ENCODE measurements around the gene GHRH.

Gene GHRH

GRCh38 chr20:37291724-37292126 lies 30.1 kb upstream of the GHRH start:
- no peak for DNase-seq (ENCODE audit: low read depth in 2 of 3, low spot score in 1 of 3)

DNA sequence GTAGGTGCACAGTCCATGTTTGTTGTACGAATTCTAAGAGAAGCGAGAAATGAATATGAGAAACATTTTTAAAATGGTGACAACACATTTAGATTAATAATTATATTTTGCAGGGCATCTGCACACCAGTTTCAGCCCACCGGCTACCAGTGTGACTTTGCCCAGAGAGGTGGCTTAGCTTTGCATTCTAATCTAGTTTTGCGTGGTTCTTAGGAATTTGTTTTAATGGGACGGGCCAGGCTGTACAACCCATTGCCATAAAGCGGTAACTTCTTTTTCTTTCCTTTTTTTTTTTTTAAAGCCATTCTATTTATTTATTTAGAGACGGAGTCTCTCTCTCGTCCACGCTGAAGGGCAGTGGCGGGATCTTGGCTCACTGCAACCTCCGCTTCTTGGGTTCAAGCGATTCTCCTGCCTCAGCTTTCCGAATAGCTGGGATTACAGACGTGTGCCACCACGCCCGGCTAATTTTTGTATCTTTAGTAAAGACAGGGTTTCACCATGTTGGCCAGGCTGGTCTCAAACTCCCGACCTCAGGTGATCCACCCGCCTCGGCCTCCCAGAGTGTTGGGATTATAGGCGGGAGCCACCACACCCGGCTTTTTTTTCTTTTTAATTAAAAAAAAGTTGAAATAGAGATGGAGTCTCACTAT lies 28.7 kb upstream of the GHRH start:
- no peak for DNase-seq (ENCODE audit: low read depth in 2 of 3, low spot score in 1 of 3)

GRCh38 chr20:37288091-37288490 lies 26.5 kb upstream of the GHRH start:
- no peak for DNase-seq (ENCODE audit: low read depth in 2 of 3, low spot score in 1 of 3)

- DNase-seq (ENCODE audit: low read depth in 2 of 3, low spot score in 1 of 3): no peak
Measured at GRCh38 chr20:37285664-37286374, 24.2 kb upstream of the GHRH start.

- no peak for DNase-seq (ENCODE audit: low read depth in 2 of 3, low spot score in 1 of 3)
Measured at GRCh38 chr20:37284691-37285161, 23.1 kb upstream of the GHRH start.

DNA sequence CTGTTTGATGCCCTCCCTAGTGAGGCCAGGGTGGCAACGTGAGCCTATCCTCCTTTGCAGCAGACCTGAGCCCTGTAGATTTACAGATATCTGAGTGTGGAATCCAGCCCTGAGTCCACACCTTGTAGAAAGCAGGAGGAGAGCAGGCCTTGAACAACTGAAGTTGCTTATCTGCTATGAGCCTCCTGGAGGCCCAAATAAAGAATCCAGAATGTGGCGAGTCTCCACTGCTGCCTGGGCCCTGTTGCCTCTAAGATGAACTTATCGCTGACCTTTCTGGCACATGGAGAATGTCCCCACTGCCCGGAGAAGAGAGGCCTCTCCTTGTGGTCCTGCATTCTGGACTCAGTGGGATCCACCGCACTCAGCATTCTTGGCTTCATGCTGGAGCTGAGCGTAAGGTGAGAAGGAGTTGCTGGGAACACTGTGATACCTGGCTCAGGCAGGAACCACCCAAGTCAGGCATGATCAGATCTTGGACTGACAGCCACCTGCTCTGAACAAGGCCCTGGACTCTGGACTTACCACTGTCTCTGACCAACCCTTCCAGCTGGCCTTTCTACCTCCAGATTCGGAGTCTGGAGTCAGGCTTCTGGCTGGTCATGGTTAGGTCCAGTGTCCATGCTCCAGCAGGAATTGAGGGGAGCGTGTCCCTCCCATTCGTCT lies 22.0 kb upstream of the GHRH start:
- no peak for DNase-seq (ENCODE audit: low read depth in 2 of 3, low spot score in 1 of 3)

DNA sequence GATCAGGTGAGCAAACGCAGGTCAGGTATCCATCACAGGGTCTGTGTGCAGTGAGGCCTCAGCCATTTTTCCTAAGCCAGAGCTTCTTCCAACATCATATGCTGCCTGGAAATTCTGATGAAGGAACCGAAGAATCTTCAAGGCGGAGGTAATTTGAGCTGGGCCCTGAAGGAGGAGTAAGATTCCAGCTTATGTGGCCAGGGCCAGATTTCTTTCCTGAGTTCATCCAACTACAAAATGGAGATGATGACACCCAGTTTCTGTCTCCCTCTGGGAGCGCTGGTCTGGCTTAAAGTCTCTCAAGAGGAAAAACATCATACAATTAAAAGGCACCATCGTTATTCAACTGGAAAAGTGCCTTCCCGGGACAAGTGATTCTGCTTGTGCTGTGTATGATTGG lies 20.9 kb upstream of the GHRH start:
- no peak for DNase-seq (ENCODE audit: low read depth in 2 of 3, low spot score in 1 of 3)

DNA sequence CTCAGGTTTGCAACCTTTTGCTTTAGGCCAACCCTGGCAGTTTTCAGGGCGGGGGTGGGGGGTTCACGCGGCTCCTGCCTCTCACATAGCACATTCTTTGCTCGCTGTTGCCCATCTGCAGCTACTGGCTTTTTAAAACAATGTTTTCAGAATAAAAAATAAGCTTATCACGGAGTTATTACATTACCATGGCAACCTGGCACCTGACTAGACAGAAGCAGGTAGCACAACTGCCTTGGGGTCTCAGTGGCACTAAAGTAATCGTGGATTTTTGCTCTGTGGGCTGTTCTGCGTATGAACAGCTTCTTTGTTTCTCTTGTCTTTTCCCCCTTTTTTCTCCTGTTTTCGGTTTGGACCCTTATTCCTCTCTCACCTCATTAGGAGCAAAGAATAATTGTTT lies 18.8 kb upstream of the GHRH start:
- no peak for DNase-seq (ENCODE audit: low read depth in 2 of 3, low spot score in 1 of 3)

- DNase-seq (ENCODE audit: low read depth in 2 of 3, low spot score in 1 of 3): no peak
Measured at GRCh38 chr20:37279820-37280219, 18.2 kb upstream of the GHRH start.

- DNase-seq (ENCODE audit: low read depth in 2 of 3, low spot score in 1 of 3): no peak
Measured at GRCh38 chr20:37278966-37279590, 17.5 kb upstream of the GHRH start.

GRCh38 chr20:37277253-37277593 lies 15.6 kb upstream of the GHRH start:
- DNase-seq (ENCODE audit: low read depth in 2 of 3, low spot score in 1 of 3): no peak

DNA sequence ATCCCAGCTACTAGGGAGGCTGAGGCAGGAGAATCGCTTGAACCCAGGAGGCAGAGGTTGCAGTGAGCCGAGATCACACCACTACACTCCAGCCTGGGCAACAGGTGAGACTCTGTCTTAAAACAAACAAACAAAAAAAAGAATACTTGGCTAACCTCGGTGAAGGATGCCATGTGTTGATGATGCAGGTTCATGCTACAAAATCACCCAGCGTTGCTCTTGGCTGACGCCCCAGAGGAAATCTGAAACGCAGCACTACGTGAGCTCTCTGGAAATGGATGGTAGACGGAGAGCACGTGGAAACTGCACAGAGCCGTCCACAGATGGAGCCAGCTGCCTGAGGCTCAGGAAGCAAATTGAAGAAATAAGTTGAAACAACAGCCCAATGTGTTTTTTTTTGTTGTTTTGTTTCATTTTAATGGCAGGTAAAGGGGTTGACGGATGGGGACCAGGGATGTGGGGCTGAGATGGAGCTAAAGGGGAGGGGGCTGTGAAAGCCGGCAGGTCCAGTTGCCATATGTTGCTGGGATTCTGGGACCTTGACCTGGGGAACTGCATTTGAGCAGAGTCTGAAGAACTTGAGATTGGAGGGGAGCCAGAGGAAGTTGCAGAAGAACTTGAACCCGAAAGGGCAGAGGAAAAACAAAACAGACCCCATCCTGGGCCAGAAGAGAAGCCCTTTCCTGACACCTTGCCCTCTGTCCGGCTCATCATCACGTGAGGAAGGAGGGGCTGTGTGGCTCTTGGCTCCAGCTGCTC lies 15.1 kb upstream of the GHRH start:
- DNase-seq (ENCODE audit: low read depth in 2 of 3, low spot score in 1 of 3): no peak

GRCh38 chr20:37274851-37275524 lies 13.4 kb upstream of the GHRH start:
- no peak for DNase-seq (ENCODE audit: low read depth in 2 of 3, low spot score in 1 of 3)

DNA sequence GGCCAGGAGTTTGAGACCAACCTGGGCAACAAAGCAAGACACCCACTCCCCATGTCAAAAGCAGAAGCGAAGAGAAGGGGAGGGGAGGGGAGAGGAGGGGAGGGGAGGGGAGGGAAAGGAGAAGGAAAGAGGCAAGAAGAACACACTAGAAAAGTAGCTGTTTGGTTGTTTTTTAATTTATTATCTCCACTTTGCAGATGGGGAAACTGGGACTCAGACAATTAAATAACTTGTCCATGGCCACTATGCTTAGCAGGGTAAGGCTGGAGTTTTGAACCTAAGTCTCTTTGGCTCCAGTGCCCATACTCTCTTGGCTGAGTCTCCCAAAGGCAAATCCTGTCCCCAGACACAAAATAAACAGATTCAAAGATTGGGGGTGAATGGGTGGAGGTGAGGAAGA lies 12.4 kb upstream of the GHRH start:
- no peak for DNase-seq (ENCODE audit: low read depth in 2 of 3, low spot score in 1 of 3)

GRCh38 chr20:37271421-37271768 lies 9.8 kb upstream of the GHRH start:
- no peak for DNase-seq (ENCODE audit: low read depth in 2 of 3, low spot score in 1 of 3)

GRCh38 chr20:37270576-37271420 lies 9.2 kb upstream of the GHRH start:
- no peak for DNase-seq (ENCODE audit: low read depth in 2 of 3, low spot score in 1 of 3)

- no peak for DNase-seq (ENCODE audit: low read depth in 2 of 3, low spot score in 1 of 3)
Measured at GRCh38 chr20:37267667-37268313, 6.2 kb upstream of the GHRH start.

DNA sequence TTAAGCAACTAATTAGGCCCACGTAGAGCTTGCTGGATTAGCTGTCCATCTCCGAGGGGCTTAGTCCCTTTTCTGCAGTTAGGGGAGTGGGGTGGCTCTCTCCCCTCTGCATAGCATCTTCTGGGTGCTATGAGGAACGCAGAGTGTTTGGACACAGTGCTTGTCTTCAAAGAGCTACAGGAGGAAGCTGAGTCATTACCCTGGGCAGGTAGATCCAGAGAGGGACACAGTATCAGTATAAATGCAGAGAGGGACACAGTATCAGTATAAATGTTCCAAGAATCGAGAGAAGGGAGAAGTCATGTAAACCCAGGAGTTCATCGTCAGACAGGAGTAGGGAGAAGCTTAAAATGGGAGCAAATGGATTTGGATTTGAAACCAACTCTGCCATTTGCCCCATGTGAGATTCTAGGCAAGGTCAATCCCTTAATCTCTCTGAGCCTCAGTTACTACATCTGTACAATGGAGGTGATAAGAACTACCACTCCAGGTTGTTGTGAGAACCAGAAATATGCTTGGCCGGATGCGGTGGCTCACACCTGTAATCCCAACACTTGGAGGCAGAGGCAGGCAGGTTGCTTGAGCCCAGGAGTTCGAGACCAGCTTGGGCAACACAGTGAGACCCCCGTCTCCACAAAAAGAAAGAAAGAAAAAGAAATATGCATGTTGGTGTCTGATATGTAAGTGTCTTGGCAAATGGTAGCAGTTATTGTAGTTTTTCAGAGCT lies 5.5 kb upstream of the GHRH start:
- no peak for DNase-seq (ENCODE audit: low read depth in 2 of 3, low spot score in 1 of 3)

DNA sequence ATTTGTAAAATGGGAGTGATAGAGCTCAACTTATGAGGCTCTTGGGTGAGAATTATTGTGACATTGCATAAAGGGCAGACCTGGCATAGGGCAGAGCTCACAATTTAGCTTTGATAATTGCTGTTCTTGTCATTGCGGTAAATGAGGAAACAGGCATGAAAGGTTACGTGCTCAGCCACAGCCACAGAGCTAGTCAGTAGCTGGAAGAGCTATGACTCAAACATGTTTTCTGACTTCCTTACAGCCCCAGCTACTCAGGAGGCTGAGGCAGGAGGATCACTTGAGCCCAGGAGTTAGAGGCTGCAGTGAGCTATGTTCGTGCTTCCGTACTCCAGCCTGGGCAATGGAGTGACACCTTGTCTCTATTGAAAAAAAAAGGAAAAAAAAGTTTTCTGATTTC lies 3.5 kb upstream of the GHRH start:
- DNase-seq (ENCODE audit: low read depth in 2 of 3, low spot score in 1 of 3): peak in 1 of 3 donors; percentile 16

Data from stimulated activated CD4-positive, alpha-beta T cell treated with anti-CD3 and anti-CD28 coated beads, Interleukin-12 subunit alpha, Interleukin-12 subunit beta, amount 100 ng/mL, for 48 hours (primary cell).